ENCODE measurements around the gene NRXN3. TPM values are rescaled to one million over a fixed set of nuclear protein-coding genes. Genes with fewer than 3 reads are reported as not detected.

The NRXN3 gene
- total RNA-seq, 4 donors from 2014 or later: 0.04 to 0.16 TPM; not detected in 2

DNA sequence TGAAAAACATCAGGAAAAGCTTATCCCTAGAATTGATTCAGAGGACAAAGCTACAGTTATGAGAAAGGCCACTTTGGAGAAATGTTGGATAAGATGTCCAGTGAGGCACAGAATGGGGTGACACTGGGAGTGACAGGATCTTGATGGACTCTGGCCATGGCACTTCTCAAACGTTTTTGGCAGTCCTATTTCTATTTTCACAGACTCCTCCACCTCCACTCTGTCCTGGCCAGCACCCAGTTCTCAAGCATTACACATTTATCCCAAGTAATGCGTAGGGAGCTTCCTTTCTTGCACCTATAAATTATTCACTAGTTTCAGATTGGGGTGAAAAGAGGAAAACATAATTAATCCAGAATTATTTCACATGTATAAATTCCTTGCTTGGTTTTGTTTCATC, 727.3 kb downstream of the NRXN3 start:
- in situ Hi-C loops (cut with MboI; ENCODE audit: low sequenced_read_pairs in 4 of 4): no loop called here
- DNase-seq (no peak), ATAC-seq (no peak)
- Histone ChIP-seq H3K36me3 (no peaks in the 10 kb centered on the region), H3K4me1 (no peaks in the 10 kb centered on the region), H3K9me3 (no peaks in the 10 kb centered on the region), H3K27ac (no peak overlapping the region), H3K27me3 (no peaks in the 10 kb centered on the region), H3K4me3 (no peak overlapping the region)
- TF ChIP-seq, protein P1, sequence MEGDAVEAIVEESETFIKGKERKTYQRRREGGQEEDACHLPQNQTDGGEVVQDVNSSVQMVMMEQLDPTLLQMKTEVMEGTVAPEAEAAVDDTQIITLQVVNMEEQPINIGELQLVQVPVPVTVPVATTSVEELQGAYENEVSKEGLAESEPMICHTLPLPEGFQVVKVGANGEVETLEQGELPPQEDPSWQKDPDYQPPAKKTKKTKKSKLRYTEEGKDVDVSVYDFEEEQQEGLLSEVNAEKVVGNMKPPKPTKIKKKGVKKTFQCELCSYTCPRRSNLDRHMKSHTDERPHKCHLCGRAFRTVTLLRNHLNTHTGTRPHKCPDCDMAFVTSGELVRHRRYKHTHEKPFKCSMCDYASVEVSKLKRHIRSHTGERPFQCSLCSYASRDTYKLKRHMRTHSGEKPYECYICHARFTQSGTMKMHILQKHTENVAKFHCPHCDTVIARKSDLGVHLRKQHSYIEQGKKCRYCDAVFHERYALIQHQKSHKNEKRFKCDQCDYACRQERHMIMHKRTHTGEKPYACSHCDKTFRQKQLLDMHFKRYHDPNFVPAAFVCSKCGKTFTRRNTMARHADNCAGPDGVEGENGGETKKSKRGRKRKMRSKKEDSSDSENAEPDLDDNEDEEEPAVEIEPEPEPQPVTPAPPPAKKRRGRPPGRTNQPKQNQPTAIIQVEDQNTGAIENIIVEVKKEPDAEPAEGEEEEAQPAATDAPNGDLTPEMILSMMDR (IDR thresholded peaks at IDR 0.05 in 4 of 5, conservative IDR thresholded peaks at IDR 0.05 in 1 of 5): no peak
- no peak for TF ChIP-seq POLR2A (IDR thresholded peaks at IDR 0.05)
- intact Hi-C loops (cut with DNase I; ENCODE audit: low total_unique reads): no loop called here

DNA sequence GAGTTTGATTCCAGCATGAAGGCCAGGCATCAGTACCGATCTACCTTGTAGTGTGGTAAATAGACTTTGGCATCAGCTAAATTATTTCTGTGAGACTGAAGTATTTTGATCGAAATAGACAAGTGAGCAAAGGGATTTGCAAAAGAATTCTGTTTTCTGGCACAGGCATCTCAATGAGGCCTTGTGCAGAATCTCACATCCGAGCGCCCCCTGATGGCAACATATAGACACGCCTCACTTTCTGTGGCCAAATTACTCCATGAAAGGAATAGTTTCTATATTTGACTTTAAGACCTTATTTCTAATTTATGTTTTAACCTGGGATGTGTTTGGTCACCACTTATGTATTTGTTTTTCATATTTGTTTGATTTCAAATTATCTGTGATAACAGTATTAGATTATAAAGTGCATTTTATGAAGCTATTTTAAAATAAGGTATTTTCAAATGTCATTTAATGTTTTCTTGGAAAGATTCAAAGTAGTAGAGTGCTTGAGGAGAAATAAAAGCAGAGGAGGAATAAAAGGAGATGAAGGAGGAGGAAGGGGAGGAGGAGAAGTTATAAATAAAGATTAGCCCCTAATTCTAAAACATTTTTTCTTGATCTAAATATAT, 731.9 kb downstream of the NRXN3 start:
- no peak overlapping the region for H3K4me3 ChIP-seq
- H3K36me3 ChIP-seq: no peaks in the 10 kb centered on the region
- ATAC-seq (no peak), DNase-seq (no peak)
- in situ Hi-C loops (cut with MboI; ENCODE audit: low sequenced_read_pairs in 4 of 4) (no loop called here), intact Hi-C loops (cut with DNase I; ENCODE audit: low total_unique reads) (no loop called here)
- no peaks in the 10 kb centered on the region for H3K4me1 ChIP-seq
- no peaks in the 10 kb centered on the region for H3K9me3 ChIP-seq
- H3K27me3 ChIP-seq: no peaks in the 10 kb centered on the region
- TF ChIP-seq, protein P1 (IDR thresholded peaks at IDR 0.05 in 4 of 5, conservative IDR thresholded peaks at IDR 0.05 in 1 of 5): peak in 1 of 5 experiments; percentile 15
- no peak for TF ChIP-seq POLR2A (IDR thresholded peaks at IDR 0.05)
- H3K27ac ChIP-seq: no peak overlapping the region

DNA sequence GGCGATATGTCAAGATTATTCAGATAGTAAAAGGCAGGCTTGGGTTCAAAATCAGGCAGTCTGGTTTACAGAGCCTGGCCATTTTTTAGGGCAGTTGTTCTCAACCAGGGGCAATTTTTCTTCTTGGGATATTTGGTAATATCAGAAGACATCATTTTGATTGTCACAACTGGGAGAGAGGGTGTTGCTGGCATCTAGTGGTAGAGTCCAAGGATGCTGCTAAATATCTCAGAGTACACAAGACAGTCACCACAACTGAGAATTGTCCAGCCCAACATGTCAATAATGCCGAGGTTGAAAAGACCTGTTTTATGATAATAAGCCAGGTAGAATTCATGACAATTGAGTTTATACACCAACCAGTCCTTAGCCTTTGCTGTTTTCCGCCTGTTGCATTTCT, 733.9 kb downstream of the NRXN3 start:
- intact Hi-C loops (cut with DNase I; ENCODE audit: low total_unique reads) (no loop called here), in situ Hi-C loops (cut with MboI; ENCODE audit: low sequenced_read_pairs in 4 of 4) (no loop called here)
- no peaks in the 10 kb centered on the region for H3K9me3 ChIP-seq
- no peaks in the 10 kb centered on the region for H3K36me3 ChIP-seq
- H3K27ac ChIP-seq: no peak overlapping the region
- no peaks in the 10 kb centered on the region for H3K4me1 ChIP-seq
- no peaks in the 10 kb centered on the region for H3K27me3 ChIP-seq
- ATAC-seq (no peak), DNase-seq (no peak)
- H3K4me3 ChIP-seq: no peak overlapping the region
- TF ChIP-seq, protein P1 (IDR thresholded peaks at IDR 0.05 in 4 of 5, conservative IDR thresholded peaks at IDR 0.05 in 1 of 5): no peak
- TF ChIP-seq POLR2A (IDR thresholded peaks at IDR 0.05): no peak

DNA sequence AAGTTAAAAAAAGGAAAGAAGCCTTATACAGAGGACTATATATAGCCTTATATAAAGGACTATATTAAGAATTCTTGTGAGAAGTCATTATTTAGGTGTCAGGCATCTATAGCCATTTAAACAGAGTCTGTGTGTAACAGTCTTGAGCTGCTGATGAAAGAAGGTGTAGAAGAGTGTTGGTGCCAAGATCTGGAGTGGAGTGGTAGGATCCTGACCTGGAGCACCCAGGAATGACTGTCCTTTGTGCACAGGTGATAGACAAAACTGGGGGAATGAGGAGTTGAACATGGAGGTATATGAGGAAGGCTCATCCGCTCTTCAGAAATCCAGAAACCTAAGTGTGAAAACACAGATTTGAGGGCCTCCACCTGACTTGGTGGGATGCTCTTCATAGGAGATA, 747.3 kb downstream of the NRXN3 start:
- no peaks in the 10 kb centered on the region for H3K4me1 ChIP-seq
- H3K27ac ChIP-seq: no peak overlapping the region
- H3K27me3 ChIP-seq: no peaks in the 10 kb centered on the region
- intact Hi-C loops (cut with DNase I; ENCODE audit: low total_unique reads): no loop called here
- ATAC-seq: no peak
- no peaks in the 10 kb centered on the region for H3K9me3 ChIP-seq
- H3K36me3 ChIP-seq: no peaks in the 10 kb centered on the region
- TF ChIP-seq POLR2A (IDR thresholded peaks at IDR 0.05): no peak
- TF ChIP-seq, protein P1 (IDR thresholded peaks at IDR 0.05 in 4 of 5, conservative IDR thresholded peaks at IDR 0.05 in 1 of 5): no peak
- in situ Hi-C loops (cut with MboI; ENCODE audit: low sequenced_read_pairs in 4 of 4): no loop called here
- DNase-seq: no peak
- H3K4me3 ChIP-seq: no peak overlapping the region

DNA sequence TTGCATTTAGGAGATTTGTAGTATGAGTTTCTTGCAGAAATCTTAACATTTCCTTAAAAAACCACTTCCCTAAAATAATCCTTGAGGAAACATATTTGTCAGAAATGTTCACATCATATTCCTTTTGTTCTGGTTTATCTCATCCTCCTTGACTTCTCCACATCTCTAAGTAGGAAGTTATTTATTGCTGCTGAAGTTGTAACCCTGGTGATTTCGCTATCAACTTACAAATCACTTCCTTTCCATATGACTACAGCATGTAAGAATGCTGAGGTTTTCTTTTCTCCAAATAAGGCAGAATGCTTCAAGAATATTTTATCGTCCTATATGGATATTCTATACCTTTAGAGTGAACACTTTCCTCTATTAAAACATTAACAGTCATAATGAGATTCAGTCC, 751.7 kb downstream of the NRXN3 start:
- TF ChIP-seq, protein P1 (IDR thresholded peaks at IDR 0.05 in 4 of 5, conservative IDR thresholded peaks at IDR 0.05 in 1 of 5): no peak
- no peak for TF ChIP-seq POLR2A (IDR thresholded peaks at IDR 0.05)
- no peaks in the 10 kb centered on the region for H3K36me3 ChIP-seq
- no peak for ATAC-seq
- intact Hi-C loops (cut with DNase I; ENCODE audit: low total_unique reads): no loop called here
- DNase-seq: no peak
- in situ Hi-C loops (cut with MboI; ENCODE audit: low sequenced_read_pairs in 4 of 4): no loop called here
- H3K9me3 ChIP-seq: no peaks in the 10 kb centered on the region
- no peak overlapping the region for H3K27ac ChIP-seq
- no peaks in the 10 kb centered on the region for H3K4me1 ChIP-seq
- H3K27me3 ChIP-seq: no peaks in the 10 kb centered on the region
- no peak overlapping the region for H3K4me3 ChIP-seq
